ENCODE data around the gene BRD9.

GRCh38 chr5:867300-867870 is 25.2 kb downstream of the BRD9 start:
- TF ChIP-seq CTCF (IDR thresholded peaks at IDR 0.05; ENCODE audit: low read length) (no peak), EZH2 (IDR thresholded peaks at IDR 0.05; ENCODE audit: borderline replicate concordance, low read length) (no peak)
